Activated naive CD4-positive, alpha-beta T cell treated with anti-CD3 and anti-CD28 coated beads for 36 hours (primary cell): ENCODE results near the gene OR5A1. TPM values are rescaled to one million over a fixed set of nuclear protein-coding genes. Genes with fewer than 3 reads are reported as not detected.

ENCODE experiments used
- CTCF ChIA-PET: fragments of 350-600 bp; sonication (Branson Sonifier 250); formaldehyde crosslinking; loops from one replicate; lab custom pipeline; 2021; ENCODE audit warnings: antibody characterized with exemption; lab: Charles Lee
- DNase-seq: peaks from one replicate; pipeline ENCODE4 v3.0.0-alpha.2; 2020
- H3K27ac Mint-ChIP-seq: one replicate; pipeline ENCODE4 v1.8.0; 2021; ENCODE audit warnings: mild to moderate bottlenecking, mixed read lengths
- H3K27me3 Mint-ChIP-seq: one replicate; pipeline ENCODE4 v1.8.0; 2021; ENCODE audit warnings: low read depth, mixed read lengths
- H3K36me3 Mint-ChIP-seq: one replicate; pipeline ENCODE4 v1.8.0; 2021; ENCODE audit warnings: low read depth, mixed read lengths
- H3K4me1 Mint-ChIP-seq: one replicate; pipeline ENCODE4 v1.8.0; 2021; ENCODE audit warnings: low read depth, mixed read lengths
- H3K4me3 Mint-ChIP-seq: one replicate; pipeline ENCODE4 v1.8.0; 2021; ENCODE audit warnings: mild to moderate bottlenecking, moderate library complexity, mixed read lengths
- H3K9me3 Mint-ChIP-seq: one replicate; pipeline ENCODE4 v1.8.0; 2021; ENCODE audit warnings: mixed read lengths
- intact Hi-C: fragments of 100-400 bp; cut with micrococcal nuclease; formaldehyde crosslinking; loops from one replicate; pipeline ENCODE4 v1.15.1; 2023
- total RNA-seq, 2 experiments: library from RNA; stranded (reverse); gene quantifications; one replicate each; pipeline ENCODE4 v1.2.3, GENCODE V29; 2021

The OR5A1 gene
- total RNA-seq: not detected

DNA sequence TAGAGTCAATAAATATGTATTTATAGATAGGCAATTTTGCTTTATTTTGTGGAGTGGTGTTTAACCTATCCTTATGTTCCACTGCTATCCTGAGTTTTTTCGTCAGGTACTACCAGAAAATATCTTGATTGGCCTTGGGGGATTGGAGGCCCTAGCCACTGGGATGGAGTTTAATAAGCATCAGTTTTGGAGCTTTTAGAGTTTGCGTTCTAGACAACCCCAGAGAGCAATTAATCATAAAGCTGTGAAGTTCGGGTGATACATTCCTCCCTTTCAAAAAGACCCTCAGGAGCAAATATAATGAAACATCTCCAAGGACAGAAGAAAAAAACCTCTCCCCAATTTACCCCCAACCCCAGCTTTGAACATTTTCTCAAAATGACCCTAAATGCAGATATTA, at the start of gene OR5A1:
TSS of gene OR5A1 (plus strand) at position 301 of the 400 bp plus-strand sequence. CDS start 6,700 bp downstream, outside the sequence.
- CTCF ChIA-PET: interaction anchor here (2.1 kb wide), 1 partner anchor 265 kb away, joined by 11 read pairs; no protein-coding TSS in a partner anchor
- H3K4me3 Mint-ChIP-seq: no peak within 1 kb of the TSS
- no peaks in the 10 kb centered on the region for H3K36me3 Mint-ChIP-seq
- no peaks in the 10 kb centered on the region for H3K4me1 Mint-ChIP-seq
- intact Hi-C loops: no loop called here
- H3K27ac Mint-ChIP-seq: no peak within 1 kb of the TSS
- no peaks in the 10 kb centered on the region for H3K27me3 Mint-ChIP-seq
- no peaks in the 10 kb centered on the region for H3K9me3 Mint-ChIP-seq
- no peak for DNase-seq

DNA sequence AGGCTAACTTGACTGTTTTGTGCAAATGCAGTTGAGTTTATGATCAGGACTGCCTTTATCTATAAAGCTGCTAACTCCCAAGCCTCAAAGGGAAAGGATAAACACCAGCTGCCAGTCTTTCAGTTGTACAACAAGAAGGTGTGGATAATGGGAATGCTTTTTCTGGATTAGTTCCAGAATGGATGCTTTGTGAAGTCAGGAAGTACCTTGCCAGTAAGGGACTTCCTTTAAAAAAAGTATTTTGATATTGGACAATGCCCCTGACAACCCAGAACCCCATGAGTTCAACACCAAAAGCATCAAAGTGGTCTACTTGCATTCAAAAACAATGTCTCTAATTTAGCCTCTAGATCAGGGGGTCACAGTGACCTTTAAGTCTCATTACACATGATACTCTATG, 42.1 kb upstream of the OR5A1 start:
- Mint-ChIP-seq H3K4me3 (no peak overlapping the region), H3K9me3 (no peaks in the 10 kb centered on the region), H3K4me1 (no peaks in the 10 kb centered on the region), H3K27ac (no peak overlapping the region), H3K27me3 (peaks cover 13% of the 10 kb centered on the region), H3K36me3 (no peaks in the 10 kb centered on the region)
- DNase-seq: no peak
- CTCF ChIA-PET: no interaction called here
- intact Hi-C loops: no loop called here

DNA sequence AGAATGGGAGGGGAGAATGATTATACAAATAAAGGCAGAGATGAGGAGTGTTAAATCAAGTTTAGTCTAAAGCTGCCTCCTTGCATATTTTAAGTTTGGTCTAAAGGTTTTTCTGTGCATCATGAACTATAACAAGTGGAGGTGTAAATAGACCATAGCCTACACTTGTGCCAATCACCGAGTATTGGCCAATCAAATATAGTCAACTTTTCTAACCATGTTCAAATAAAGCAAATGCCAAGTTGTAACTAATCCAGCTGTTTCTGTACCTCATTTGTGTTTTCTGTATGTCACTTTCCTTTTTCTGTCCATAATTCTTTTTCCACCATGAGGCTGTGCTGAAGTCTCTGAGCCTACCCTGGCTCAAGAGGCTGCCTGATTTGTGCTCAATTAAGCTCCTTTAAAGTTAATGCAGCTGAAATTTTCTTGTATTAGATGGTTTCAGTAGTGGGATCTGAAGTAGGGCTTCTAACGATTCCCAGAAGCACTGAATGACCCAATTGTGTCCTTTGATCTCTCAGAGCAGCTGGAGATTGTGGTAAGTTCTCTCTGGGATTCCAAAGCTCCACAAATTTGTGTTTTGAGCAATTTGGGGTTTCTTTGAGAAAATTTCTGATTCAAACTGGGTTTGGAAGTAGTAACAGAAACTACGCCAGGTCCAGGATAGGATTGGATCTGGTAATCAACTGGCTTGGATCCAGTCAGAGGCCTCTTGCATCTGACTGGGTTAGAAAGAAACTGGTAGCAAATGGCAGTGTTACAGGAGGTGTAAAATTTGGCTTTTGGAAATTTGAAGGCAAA, 35.6 kb upstream of the OR5A1 start:
- no peaks in the 10 kb centered on the region for H3K4me1 Mint-ChIP-seq

DNA sequence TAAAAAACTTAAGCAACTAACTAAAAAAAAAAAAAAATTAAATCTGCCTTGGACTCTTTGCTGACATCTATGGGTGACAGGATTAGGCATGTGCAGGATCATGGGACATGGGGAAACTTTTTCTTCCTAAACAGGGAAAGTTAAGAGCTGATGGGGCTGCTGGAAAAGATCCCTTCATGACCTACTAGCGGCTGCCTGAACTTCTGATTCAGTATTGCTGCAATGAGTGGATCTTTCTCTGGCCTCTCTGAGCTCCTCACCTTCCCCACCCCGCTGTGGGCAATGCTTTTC, 35.1 kb upstream of the OR5A1 start:
- intact Hi-C loops: no loop called here
- CTCF ChIA-PET: interaction anchor here (0.6 to 0.7 kb wide), 2 partner anchors 28 to 1374 kb away, joined by 3 to 5 read pairs; no protein-coding TSS in a partner anchor
- Mint-ChIP-seq H3K27me3 (peaks cover 14% of the 10 kb centered on the region), H3K9me3 (peaks cover 6% of the 10 kb centered on the region), H3K36me3 (no peaks in the 10 kb centered on the region), H3K27ac (no peak overlapping the region), H3K4me3 (no peak overlapping the region), H3K4me1 (no peaks in the 10 kb centered on the region)
- no peak for DNase-seq

More for the DNA sequence above, 35.6 kb upstream of the OR5A1 start:
- CTCF ChIA-PET: interaction anchor here (0.6 to 0.7 kb wide), 3 partner anchors 29 to 1375 kb away, joined by 3 to 5 read pairs (median 3); no protein-coding TSS in a partner anchor
- Mint-ChIP-seq H3K9me3 (peaks cover 6% of the 10 kb centered on the region), H3K36me3 (no peaks in the 10 kb centered on the region), H3K27me3 (peaks cover 9% of the 10 kb centered on the region), H3K4me3 (no peak overlapping the region), H3K27ac (no peak overlapping the region)
- intact Hi-C loops: no loop called here
- no peak for DNase-seq

DNA sequence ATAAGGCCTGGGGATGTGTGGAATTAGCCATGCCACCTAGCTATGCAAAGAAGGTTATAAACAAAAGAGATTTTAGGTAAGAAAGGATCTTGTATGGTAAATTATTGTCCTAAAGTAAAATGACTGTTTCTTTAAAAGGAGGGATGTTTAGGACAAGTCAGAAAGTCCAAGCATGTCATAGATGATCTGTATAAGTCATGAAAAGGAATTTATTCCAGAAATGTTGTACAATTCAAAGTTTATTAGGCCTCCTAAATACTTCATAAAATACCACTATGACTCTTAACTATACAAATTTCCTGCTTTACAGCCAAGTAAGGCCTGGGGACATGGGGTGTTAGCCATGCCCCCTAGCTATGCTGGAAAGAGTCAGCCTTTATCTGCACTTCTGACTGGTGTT, 32.7 kb upstream of the OR5A1 start:
- H3K4me3 Mint-ChIP-seq: no peak overlapping the region
- H3K27me3 Mint-ChIP-seq: peaks cover 14% of the 10 kb centered on the region
- CTCF ChIA-PET: no interaction called here
- no peak overlapping the region for H3K27ac Mint-ChIP-seq
- peaks cover 8% of the 10 kb centered on the region for H3K9me3 Mint-ChIP-seq
- no peaks in the 10 kb centered on the region for H3K4me1 Mint-ChIP-seq
- intact Hi-C loops: no loop called here
- H3K36me3 Mint-ChIP-seq: no peaks in the 10 kb centered on the region
- DNase-seq: no peak

DNA sequence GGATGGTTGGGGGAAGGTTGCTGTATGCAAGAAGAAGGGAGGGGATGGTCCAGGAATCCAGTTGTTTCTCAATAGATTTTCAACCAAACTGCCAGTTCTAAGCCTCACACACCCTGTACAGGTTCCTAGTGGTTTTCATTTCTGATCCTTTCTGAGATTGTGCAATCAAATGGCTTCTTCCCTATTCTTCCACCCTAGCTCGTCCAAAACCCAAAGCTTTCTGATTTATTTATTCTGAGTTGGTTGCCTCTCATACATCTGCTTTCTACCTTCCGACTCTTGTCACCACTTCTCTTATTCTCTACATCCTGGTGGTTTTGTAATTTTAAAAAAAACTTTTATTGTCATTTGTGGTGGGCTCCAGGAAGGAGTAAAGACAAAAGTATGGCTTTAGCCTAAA, 22.6 kb upstream of the OR5A1 start:
- Mint-ChIP-seq H3K36me3 (no peaks in the 10 kb centered on the region), H3K9me3 (peaks cover 12% of the 10 kb centered on the region), H3K4me1 (peaks cover 9% of the 10 kb centered on the region), H3K4me3 (no peak overlapping the region), H3K27ac (no peak overlapping the region), H3K27me3 (peaks cover 30% of the 10 kb centered on the region)
- CTCF ChIA-PET: no interaction called here
- intact Hi-C loops: no loop called here
- no peak for DNase-seq

DNA sequence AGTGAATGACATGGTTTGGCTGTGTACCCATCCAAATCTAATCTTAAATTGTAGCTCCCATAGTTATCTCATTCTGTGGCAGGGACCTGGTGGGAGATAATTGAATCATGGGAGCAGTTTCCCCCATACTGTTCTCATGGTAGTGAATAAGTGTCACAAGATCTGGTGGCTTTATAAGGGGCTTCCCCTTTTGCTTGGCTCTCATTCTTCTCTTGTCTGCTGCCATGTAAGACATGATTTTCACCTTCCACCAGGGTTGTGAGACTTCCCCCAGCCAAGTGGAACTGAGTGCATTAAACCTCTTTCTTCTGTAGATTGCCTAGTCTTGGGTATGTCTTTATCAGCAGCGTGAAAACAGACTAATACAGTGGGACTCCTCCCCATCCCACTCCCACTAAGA, 21.2 kb upstream of the OR5A1 start:
- intact Hi-C loops: no loop called here
- DNase-seq: no peak
- Mint-ChIP-seq H3K27ac (no peak overlapping the region), H3K36me3 (no peaks in the 10 kb centered on the region), H3K4me3 (no peak overlapping the region), H3K27me3 (peaks cover 30% of the 10 kb centered on the region), H3K4me1 (peaks cover 9% of the 10 kb centered on the region), H3K9me3 (peaks cover 4% of the 10 kb centered on the region)
- CTCF ChIA-PET: no interaction called here

DNA sequence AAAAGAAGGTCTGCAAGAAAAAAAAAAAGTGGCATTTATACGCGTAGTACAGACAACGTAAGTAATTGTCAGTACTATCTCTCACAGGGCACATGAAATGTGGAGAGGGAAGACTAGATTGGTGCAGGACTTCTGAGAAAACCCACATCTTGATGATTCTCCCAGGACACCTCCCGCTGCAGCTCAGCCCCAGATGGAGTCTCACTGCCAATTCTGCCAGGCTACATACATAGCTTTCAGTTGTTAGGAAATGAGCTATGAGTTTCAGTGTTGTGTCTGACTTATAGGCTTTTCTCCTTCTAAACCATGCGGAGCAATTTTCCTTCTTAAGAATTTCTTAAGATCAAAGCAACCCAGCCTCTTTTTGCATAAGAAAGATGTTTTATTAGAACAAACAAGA, 19.7 kb upstream of the OR5A1 start:
- Mint-ChIP-seq H3K4me3 (no peak overlapping the region), H3K36me3 (no peaks in the 10 kb centered on the region), H3K4me1 (peaks cover 9% of the 10 kb centered on the region), H3K27me3 (peaks cover 30% of the 10 kb centered on the region), H3K27ac (no peak overlapping the region), H3K9me3 (no peaks in the 10 kb centered on the region)
- intact Hi-C loops: no loop called here
- CTCF ChIA-PET: no interaction called here
- DNase-seq: no peak

DNA sequence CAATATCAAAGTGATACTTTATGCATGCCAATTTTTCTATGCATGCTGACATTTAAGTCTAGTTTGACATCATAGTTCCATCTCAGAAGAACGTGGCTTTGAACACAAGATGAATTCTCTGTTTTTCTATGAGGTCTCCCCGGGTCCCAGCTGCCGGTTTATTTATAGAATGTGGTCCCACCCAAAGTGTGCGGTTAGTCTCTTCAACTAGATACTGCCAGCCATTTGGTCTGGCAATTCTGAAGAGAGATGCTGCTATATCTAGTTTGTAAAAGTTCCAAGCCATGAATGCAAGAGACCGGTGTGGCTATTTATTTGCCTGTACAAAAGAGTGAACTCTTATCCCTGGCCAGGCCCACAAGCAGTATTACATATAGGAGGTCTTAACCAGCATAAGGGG, 19.2 kb upstream of the OR5A1 start:
- no peak for DNase-seq
- intact Hi-C loops: no loop called here
- H3K4me3 Mint-ChIP-seq: no peak overlapping the region
- peaks cover 30% of the 10 kb centered on the region for H3K27me3 Mint-ChIP-seq
- peaks cover 9% of the 10 kb centered on the region for H3K4me1 Mint-ChIP-seq
- no peaks in the 10 kb centered on the region for H3K9me3 Mint-ChIP-seq
- CTCF ChIA-PET: no interaction called here
- H3K36me3 Mint-ChIP-seq: no peaks in the 10 kb centered on the region
- no peak overlapping the region for H3K27ac Mint-ChIP-seq

DNA sequence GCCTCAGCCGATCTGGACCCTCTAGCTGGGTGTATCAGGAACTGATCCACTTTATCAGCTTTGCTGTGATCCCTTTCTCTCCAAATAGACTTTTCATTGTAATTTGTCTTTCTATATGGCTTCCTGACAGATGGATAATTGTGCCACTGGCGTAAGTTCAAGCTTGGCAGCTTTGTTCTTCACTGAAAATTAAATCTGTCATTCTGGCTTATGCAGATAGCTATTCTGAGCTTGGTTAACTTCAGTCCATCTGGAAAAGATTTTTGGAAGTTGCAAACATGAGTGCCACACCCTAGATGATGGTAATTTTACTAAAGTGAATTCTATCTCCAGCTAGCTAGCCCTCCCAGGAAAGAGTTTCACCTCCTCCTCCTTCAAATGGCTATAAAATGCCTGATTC, 18.1 kb upstream of the OR5A1 start:
- no peak overlapping the region for H3K27ac Mint-ChIP-seq
- peaks cover 22% of the 10 kb centered on the region for H3K27me3 Mint-ChIP-seq
- intact Hi-C loops: no loop called here
- H3K4me1 Mint-ChIP-seq: peaks cover 9% of the 10 kb centered on the region
- DNase-seq: no peak
- CTCF ChIA-PET: interaction anchor here (0.6 to 1.0 kb wide), 2 partner anchors 10 to 170 kb away, joined by 3 read pairs; no protein-coding TSS in a partner anchor
- no peaks in the 10 kb centered on the region for H3K9me3 Mint-ChIP-seq
- H3K4me3 Mint-ChIP-seq: no peak overlapping the region
- no peaks in the 10 kb centered on the region for H3K36me3 Mint-ChIP-seq

DNA sequence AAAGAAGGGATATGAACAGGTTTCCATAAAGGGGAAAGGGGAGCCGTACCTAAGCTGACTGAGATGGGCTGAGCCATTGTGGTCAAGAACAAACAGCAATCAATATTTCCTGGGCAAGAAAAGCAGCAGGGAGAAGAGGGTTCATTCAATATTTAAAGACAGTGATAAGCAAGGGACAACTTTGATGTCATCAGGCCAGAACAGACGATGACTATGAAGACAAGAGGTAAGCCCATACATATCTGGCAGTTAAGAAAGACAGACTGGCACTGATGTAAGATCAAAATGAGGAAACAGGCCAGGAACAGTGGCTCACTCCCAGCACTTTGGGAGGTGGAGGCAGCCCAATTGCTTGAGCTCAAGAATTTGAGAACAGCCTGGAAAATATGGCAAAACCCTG, 12.4 kb upstream of the OR5A1 start:
- H3K4me3 Mint-ChIP-seq: no peak overlapping the region
- intact Hi-C loops: no loop called here
- CTCF ChIA-PET: no interaction called here
- H3K9me3 Mint-ChIP-seq: no peaks in the 10 kb centered on the region
- no peak for DNase-seq
- no peaks in the 10 kb centered on the region for H3K4me1 Mint-ChIP-seq
- H3K27me3 Mint-ChIP-seq: peaks cover 2% of the 10 kb centered on the region
- no peak overlapping the region for H3K27ac Mint-ChIP-seq
- no peaks in the 10 kb centered on the region for H3K36me3 Mint-ChIP-seq

DNA sequence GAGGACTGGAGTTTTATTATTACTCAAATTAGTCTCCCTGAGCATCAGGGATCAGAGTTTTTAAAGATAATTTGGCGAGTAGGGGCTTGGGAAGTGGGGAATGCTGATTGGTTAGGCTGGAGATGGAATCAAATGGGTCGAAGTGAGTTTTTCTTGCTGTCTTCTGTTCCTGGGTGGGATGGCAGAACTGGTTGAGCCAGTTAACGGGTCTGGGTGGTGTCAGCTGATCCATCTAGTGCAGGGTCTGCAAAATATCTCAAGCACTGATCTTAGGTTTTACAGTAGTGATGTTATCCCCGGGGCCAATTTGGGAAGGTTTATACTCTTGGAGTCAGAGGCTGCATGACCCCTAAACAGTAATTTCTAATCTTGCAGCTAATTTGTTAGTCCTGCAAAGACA, 11.1 kb upstream of the OR5A1 start:
- Mint-ChIP-seq H3K27ac (no peak overlapping the region), H3K4me3 (no peak overlapping the region), H3K4me1 (no peaks in the 10 kb centered on the region), H3K27me3 (peaks cover 4% of the 10 kb centered on the region), H3K9me3 (no peaks in the 10 kb centered on the region), H3K36me3 (no peaks in the 10 kb centered on the region)
- CTCF ChIA-PET: no interaction called here
- intact Hi-C loops: no loop called here
- no peak for DNase-seq

DNA sequence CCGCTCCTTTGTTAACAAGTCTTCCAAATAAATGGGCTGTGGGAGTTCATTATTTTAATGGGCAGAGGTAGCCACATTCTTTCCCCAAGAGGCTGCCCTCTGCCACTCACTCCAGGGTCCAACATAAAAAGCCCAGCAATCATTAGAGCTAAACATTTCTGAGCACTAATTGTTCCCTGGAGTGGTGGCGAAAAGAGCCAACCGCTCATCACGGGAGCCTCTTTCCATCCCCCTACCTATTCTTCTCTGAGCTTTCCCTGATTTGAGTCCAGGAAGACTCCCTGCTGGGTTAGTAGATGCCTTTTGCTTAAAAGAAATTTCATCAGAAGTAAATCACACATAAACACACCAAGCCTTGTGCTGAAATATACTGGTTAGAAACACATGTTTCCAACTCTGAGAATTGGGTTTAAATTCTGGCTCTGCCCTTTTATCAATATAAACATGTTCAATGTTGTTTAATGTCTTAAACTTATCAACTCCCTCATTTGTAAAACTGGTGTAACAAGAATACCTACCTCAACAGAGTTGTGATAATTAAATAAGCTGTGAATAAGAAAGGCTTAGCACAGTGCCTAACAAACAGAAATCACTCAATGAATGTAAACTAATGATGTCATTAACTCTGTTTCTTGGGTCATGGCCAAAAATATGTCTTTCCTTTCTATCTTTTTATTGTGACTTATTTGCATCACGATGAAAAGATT, 9.8 kb upstream of the OR5A1 start, which contains the start of gene OR5A2:
TSS of gene OR5A2 (minus strand) at position 53 of the 707 bp plus-strand sequence. CDS start 3,460 bp downstream, outside the sequence.
- Mint-ChIP-seq H3K4me3 (no peak within 1 kb of the TSS), H3K27me3 (peaks cover 4% of the 10 kb centered on the region), H3K27ac (no peak within 1 kb of the TSS), H3K4me1 (no peaks in the 10 kb centered on the region), H3K36me3 (no peaks in the 10 kb centered on the region), H3K9me3 (no peaks in the 10 kb centered on the region)
- no peak for DNase-seq
- CTCF ChIA-PET: interaction anchor here (1.7 kb wide), 1 partner anchor 256 kb away, joined by 4 read pairs; no protein-coding TSS in a partner anchor
- intact Hi-C loops: no loop called here
